Left hindlimb (tissue), 1 donor: ENCODE data around the gene ATG2B.

Experiments
- DNase-seq: peaks from one replicate; pipeline ENCODE4 v3.0.0-alpha.2; 2018

Gene ATG2B

DNA sequence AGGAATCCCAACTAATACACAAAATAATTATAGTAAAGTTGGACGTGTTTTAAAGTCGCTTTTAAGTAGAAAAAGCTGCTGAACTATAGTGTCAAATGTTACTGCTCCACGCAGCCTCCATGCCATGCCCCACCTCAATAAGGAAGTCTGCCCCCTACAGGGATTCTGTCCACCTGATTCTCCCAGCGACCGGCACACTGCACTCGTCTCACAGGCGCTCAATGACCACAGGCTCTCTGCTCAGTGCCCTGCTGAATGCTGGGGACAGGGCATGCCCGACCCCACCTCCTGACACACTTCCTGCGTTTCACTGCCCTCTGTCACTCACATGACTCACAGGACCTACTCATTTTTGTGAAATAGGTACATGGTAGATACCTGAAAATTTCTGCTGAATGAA lies 58.2 kb downstream of the ATG2B start:
- no peak for DNase-seq

GRCh38 chr14:96303981-96304380 lies 59.2 kb downstream of the ATG2B start:
- no peak for DNase-seq

DNA sequence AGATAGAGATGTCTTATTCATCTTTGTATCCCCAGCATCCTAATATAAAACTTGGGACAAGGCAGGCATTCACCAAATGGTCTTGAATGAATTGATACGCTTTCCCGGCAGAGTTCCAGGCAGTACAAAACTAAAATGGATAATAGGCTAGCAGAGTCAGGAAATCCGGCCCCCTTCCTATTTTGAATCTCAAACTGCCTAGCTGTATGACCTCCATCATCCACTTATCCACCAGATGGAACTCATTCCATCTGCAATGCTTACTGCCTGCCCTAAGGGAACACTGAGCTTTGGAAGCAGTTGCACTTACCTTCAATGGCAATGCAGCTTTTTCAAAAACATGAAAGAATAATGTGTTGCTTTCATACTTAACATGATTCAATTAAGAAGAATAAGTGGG lies 63.7 kb downstream of the ATG2B start:
- no peak for DNase-seq

GRCh38 chr14:96297997-96298515 lies 65.1 kb downstream of the ATG2B start:
- DNase-seq, result no peak

DNA sequence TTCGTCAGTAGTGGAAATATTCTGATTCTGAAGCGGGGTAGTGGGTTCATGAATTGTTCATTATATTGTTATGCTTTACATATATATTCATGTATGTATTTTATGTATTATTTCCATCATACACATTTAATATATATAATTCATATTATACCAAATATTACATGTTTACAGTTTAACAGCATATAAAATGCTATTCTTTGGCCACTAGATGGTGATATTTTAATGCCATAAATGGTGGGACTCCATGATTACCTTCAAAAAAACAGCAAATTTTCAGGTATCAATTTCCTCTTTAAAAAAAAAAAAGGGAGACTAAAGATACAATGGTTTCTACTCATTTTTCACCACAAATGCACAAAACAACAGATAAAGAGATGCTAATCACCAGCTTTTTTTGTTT lies 66.1 kb downstream of the ATG2B start:
- no peak for DNase-seq

- no peak for DNase-seq
These were observed 68.9 kb downstream of the ATG2B start for GRCh38 chr14:96294246-96294645.

- no peak for DNase-seq
These were observed 75.3 kb downstream of the ATG2B start for GRCh38 chr14:96287856-96288255.

DNA sequence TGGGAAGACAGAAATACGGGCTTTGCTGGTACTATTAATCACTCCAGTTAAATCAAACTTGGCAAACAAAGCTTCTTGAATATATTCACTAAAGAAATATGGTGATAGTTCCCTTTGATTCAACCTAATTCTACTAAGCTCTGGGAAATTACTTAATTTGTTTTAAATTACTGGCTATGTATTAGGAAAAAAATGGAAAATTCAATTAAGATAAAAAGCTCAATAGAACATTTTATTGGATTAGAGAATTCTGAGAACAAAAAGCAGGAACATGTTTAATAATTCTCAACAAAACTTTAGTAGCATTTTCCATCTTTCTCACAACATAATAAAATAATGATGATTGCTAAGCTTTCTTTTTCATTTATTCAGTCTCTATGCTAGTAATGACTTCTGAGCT lies 76.9 kb downstream of the ATG2B start:
- no peak for DNase-seq

DNA sequence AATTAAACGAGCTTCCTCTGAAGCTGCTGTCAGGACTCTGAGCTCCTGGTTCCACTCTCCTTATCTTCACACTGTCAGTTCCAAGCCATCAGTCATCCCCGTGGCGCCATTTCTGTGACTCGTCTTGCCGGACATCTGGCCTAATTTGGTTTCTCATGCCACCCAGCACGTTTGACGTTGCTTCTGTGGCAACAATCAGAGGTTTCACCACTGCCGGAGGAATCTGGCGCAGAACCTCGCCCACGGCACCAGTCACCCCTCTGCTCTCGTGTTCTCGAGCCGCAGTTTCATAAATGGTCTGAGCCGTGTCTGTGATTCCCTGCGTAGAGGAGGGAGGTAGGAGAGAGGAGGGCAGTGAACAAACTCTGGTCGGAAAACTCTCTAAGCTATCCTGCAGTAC lies 77.5 kb downstream of the ATG2B start:
- no peak for DNase-seq

DNA sequence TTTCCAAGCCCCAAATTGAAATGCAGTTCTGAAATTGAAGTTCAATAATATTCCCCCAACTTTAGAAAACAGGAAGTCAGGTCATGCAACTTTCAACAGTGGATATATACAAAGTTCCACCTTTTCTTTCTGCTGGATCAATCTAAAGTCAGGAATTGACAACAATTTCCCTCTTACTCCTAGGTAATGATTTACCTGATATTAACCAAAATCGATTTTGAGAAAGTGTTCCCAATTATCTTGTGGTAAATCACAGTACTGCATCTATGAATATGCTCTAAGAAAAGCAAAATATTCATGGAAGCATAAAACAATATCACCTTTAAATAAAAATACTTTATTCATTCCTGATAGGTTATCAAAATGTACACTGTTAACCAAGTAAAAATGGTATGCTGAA lies 78.7 kb downstream of the ATG2B start:
- no peak for DNase-seq

DNA sequence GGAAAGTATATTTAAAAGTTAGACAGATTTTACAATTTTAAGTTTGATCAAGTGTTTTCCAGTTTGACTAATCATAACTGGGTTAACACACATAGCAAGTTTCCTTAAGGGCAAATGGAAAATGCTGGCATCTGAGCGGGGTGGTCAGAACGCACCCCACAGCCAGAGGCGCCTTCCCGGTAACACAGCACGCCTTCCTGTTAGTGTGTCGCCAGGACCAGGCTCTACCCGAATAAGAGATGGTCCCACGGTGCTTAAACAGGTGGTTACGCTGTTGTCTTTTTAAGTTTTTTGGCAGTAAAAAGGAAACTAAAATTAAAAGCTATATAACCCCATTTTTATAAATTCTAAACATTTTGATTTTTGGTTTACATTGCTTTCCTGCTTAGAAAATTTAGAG lies 79.1 kb downstream of the ATG2B start:
- DNase-seq, result no peak

DNA sequence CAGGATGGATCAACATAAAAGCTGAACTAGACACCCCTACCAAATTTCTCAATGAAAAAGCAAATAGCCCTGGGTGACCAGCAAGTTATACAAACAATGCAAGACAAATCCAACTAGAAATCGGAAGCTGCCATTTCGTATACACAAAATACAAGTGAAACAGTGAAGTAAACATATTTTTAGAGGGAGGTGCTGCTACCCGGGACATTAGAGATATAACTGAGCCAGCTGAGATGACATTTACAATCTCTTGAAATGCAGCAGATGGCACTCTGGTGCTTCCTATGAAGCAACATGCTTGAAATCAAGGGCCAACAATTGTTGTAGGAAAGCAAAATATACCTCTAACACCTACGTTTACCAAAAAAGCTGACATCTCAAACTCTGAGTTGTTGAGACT lies 81.7 kb downstream of the ATG2B start:
- no peak for DNase-seq

DNA sequence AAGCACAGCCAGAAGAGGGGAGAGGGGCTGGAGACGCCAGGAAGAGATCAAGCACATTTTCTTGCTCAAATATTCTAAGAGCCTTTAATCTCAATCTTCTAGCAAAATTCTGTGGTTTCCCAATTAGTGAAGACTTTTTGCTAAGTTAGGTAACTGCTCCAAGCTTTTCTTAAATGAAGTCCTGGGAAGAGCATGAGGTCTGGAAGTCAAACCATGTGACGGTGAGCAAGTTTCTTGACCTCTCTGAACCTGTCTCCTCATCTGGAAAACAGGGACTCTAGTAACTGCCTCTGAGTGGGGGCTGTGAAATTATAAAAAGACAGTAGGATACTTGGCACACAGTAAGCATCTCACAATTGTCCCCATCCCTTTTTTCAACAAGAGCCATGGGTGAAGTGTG lies 83.0 kb downstream of the ATG2B start:
- DNase-seq, result no peak

DNA sequence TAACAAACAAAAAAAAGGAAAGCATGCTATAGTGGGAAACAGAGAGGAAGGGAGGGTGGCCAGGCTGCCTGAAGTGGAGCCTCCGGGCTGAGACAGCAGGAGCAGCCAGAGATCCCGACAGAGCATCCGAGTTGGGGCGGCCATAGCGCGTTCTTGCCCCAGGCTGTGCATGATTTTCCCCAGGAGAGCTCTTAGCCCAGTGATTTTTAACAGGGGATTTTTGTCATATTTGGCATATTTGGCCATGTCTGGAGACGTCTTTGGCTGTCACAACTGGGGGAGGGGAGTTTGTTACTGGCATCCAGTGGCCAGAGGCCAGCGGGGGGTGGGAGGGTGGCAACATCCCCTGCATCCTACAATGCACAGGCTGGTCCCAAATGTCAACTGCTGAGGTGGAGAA lies 83.6 kb downstream of the ATG2B start:
- no peak for DNase-seq

GRCh38 chr14:96277890-96278289 lies 85.3 kb downstream of the ATG2B start:
- no peak for DNase-seq

GRCh38 chr14:96275177-96276112 lies 87.7 kb downstream of the ATG2B start:
- DNase-seq, result peak; percentile 80

GRCh38 chr14:96274543-96274942 lies 88.6 kb downstream of the ATG2B start:
- DNase-seq, result no peak

GRCh38 chr14:96274122-96274521 lies 89.0 kb downstream of the ATG2B start:
- DNase-seq, result no peak

DNA sequence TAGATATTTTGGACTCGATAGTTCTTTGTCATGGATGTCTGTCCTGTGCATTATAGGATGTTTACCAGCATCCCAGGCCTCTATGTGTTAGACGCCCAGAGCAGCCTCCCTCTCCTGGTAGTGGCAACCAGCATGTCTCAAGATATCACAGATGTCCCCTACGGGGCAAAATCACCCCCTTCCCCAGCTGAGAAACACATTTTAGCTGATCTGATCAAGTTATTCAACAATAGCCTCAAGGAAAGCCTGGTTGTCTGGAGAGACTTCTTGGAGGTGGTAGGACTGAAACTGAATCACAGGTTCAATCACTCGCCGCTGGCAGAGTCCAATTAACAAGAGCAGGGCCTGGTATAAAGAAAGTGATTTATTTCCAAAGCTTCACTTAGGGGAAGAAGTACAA lies 89.5 kb downstream of the ATG2B start:
- DNase-seq, result no peak

GRCh38 chr14:96272777-96273473 lies 90.2 kb downstream of the ATG2B start:
- no peak for DNase-seq

DNA sequence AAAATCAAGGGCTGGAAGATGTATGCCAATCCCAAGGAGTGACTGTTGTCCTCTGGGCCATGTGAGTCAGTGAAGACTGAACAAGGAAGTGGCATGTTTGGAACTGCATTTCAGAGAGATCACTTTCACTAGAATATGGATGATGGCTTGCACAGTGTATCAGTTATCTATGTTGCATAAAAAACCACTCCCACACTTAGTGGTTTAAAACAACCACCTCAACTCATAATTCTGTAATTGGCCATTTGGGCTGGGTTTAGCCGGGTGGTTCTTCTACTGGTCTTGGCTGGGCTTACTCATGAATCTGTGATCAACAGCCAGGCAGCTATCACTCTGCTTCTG lies 91.7 kb downstream of the ATG2B start:
- DNase-seq, result no peak

DNA sequence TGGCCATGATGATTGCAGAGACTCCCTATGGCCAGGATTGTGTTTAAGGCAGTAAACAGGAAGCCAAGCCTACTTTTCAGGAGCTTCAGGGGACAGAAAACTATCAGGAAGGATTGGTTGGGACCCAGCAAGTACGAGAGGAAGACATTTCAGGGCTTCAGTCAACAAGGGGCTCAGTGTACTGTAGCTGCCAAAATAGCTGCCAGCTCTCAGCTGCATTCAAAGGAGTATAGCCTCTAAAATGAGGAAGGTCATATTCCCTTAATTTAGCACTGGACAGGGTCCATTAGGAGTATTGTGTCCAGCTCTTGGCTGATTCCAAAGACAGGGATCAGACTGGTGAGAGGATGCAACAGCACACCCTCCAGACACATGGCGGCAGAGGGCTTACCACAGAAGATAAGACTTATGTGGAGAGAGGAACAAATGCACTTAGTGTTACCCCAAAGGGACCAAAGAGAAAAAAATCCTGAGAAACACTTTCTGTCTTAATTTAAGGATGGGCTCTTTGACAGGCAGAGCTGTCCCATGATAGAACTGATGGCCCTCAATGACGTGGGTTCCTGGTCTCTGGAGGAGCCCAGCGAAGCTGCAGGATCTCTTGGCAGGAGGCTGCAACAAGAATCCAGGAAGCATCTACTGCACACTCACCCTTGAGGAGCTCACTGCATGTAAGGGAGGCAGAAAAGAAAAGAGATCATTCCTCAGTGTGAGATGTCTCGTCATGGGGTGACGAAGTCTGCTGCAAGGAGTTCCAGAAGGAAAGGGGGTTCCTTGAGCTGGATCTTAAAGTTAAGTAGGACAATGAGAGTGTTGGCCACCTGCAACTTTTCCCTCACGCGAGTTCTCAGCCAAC lies 92.3 kb downstream of the ATG2B start:
- DNase-seq, result no peak

DNA sequence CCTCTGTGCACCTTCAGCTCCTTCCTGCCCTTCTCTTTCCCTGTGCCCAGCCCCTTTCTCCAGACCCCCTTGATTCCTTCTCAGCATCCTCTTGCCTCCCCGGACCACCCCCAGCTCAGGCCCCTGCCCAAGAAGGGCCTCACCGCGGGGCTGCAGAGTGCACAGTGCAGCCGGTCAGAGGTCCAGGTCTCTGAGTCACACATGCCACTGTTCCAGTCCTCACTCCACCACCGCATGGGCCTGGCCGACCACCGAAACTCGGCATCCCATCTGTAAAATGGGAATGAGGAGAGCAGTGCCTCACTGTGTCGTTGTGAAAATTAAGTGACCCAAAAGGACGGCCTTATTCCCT lies 93.8 kb downstream of the ATG2B start:
- no peak for DNase-seq
